Stimulated activated CD4-positive, alpha-beta T cell treated with anti-CD3 and anti-CD28 coated beads, TNF-alpha, amount 100 ng/mL, for 48 hours (primary cell): Measurements from ENCODE around the gene BIK.
"Not testable (repeated sequence)": the region's sequence is repeated elsewhere in the genome, so short reads cannot be mapped to it uniquely, and the experiment has no call there.

Experiments used
- DNase-seq, 3 donors: peaks; one replicate each; pipeline ENCODE4 v3.0.0-alpha.2; 2020; ENCODE audit warnings: low read depth in 3 of 3

Gene BIK

GRCh38 chr22:43104056-43104625 is 6.4 kb upstream of the BIK start:
- DNase-seq, result not testable (repeated sequence)

- DNase-seq, result not testable (repeated sequence)
These were observed 5.6 kb upstream of the BIK start for GRCh38 chr22:43104950-43105349.

GRCh38 chr22:43106302-43106701 is 4.2 kb upstream of the BIK start:
- DNase-seq, result no peak

GRCh38 chr22:43109511-43109910 is 1.0 kb upstream of the BIK start:
- no peak for DNase-seq

GRCh38 chr22:43109921-43110443 is 568 bp upstream of the BIK start:
- no peak for DNase-seq

- no peak for DNase-seq
These were observed 525 bp downstream of the BIK start for GRCh38 chr22:43110927-43111623.

- DNase-seq, result no peak
These were observed 3.1 kb downstream of the BIK start for GRCh38 chr22:43113526-43114251.

GRCh38 chr22:43114958-43115357 is 4.4 kb downstream of the BIK start:
- no peak for DNase-seq

- DNase-seq, result no peak
These were observed 6.4 kb downstream of the BIK start for GRCh38 chr22:43116932-43117331.

- no peak for DNase-seq
These were observed 7.7 kb downstream of the BIK start for GRCh38 chr22:43118024-43118849.

GRCh38 chr22:43118953-43119458 is 8.5 kb downstream of the BIK start:
- no peak for DNase-seq

GRCh38 chr22:43126501-43127165 is 16.1 kb downstream of the BIK start:
- no peak for DNase-seq

GRCh38 chr22:43127166-43127908 is 16.8 kb downstream of the BIK start:
- no peak for DNase-seq

- DNase-seq, result no peak
These were observed 17.6 kb downstream of the BIK start for GRCh38 chr22:43128116-43128515.

GRCh38 chr22:43128928-43129424 is 18.4 kb downstream of the BIK start:
- no peak for DNase-seq

- DNase-seq, result no peak
These were observed 19.2 kb downstream of the BIK start for GRCh38 chr22:43129426-43130425.

- DNase-seq, result no peak
These were observed 21.4 kb downstream of the BIK start for GRCh38 chr22:43131773-43132501.

GRCh38 chr22:43133401-43133800 is 22.9 kb downstream of the BIK start:
- DNase-seq, result no peak
